HG03354 (cell line): ENCODE measurements around the gene FABP1.

Experiments
- ATAC-seq: cut with Tn5 transposase; IDR thresholded peaks from one replicate; pipeline ENCODE4 v1.9.1; 2021; ENCODE audit warnings: mild to moderate bottlenecking; ENCODE audit not compliant: unreplicated experiment, poor library complexity, severe bottlenecking

FABP1 gene

GRCh38 chr2:88117973-88118372 is 9.9 kb downstream of the FABP1 start:
- no peak for ATAC-seq

- ATAC-seq: no peak
Observed at GRCh38 chr2:88116669-88117432, 11.0 kb downstream of the FABP1 start.

GRCh38 chr2:88115825-88116518 is 11.9 kb downstream of the FABP1 start:
- no peak for ATAC-seq

GRCh38 chr2:88114889-88115288 is 13.0 kb downstream of the FABP1 start:
- no peak for ATAC-seq

GRCh38 chr2:88113069-88113468 is 14.8 kb downstream of the FABP1 start:
- ATAC-seq: no peak

- no peak for ATAC-seq
Observed at GRCh38 chr2:88110830-88111229, 17.0 kb downstream of the FABP1 start.

GRCh38 chr2:88108796-88109195 is 19.1 kb downstream of the FABP1 start:
- no peak for ATAC-seq

GRCh38 chr2:88100489-88100858 is 27.4 kb downstream of the FABP1 start:
- no peak for ATAC-seq

- ATAC-seq: no peak
Observed at GRCh38 chr2:88099798-88100488, 27.9 kb downstream of the FABP1 start.

GRCh38 chr2:88098558-88098900 is 29.3 kb downstream of the FABP1 start:
- no peak for ATAC-seq

- no peak for ATAC-seq
Observed at GRCh38 chr2:88097891-88098557, 29.8 kb downstream of the FABP1 start.

- no peak for ATAC-seq
Observed at GRCh38 chr2:88097192-88097591, 30.7 kb downstream of the FABP1 start.

- ATAC-seq: no peak
Observed at GRCh38 chr2:88096708-88097107, 31.2 kb downstream of the FABP1 start.

GRCh38 chr2:88095022-88095421 is 32.8 kb downstream of the FABP1 start:
- ATAC-seq: no peak

GRCh38 chr2:88092773-88093172 is 35.1 kb downstream of the FABP1 start:
- ATAC-seq: no peak

GRCh38 chr2:88091943-88092342 is 35.9 kb downstream of the FABP1 start:
- no peak for ATAC-seq

GRCh38 chr2:88090446-88091283 is 37.2 kb downstream of the FABP1 start:
- no peak for ATAC-seq

- no peak for ATAC-seq
Observed at GRCh38 chr2:88088999-88089398, 38.9 kb downstream of the FABP1 start.

- ATAC-seq: no peak
Observed at GRCh38 chr2:88087763-88088162, 40.1 kb downstream of the FABP1 start.

- no peak for ATAC-seq
Observed at GRCh38 chr2:88087073-88087472, 40.8 kb downstream of the FABP1 start.
